A673 (cell line): Measurements from ENCODE around the gene CCDC69.

Source experiments
- EZH2 ChIP-seq: fragments of 200-600 bp; sonication (generic); IDR thresholded peaks from 2 replicates; pipeline ENCODE4 v1.6.1; 2017; ENCODE audit warnings: borderline replicate concordance, low read depth, mild to moderate bottlenecking, mixed read lengths, antibody characterized with exemption, low read length; ENCODE audit not compliant: poor library complexity, severe bottlenecking
- TF ChIP-seq, protein P1 (sequence below): fragments of 300-800, 200-600 bp; sonication (generic); conservative IDR thresholded peaks from 2 replicates; pipeline ENCODE4 v1.5.1; 2017; ENCODE audit warnings: low read depth, mild to moderate bottlenecking, antibody characterized with exemption, low read length, moderate library complexity, mixed read lengths

DNA sequence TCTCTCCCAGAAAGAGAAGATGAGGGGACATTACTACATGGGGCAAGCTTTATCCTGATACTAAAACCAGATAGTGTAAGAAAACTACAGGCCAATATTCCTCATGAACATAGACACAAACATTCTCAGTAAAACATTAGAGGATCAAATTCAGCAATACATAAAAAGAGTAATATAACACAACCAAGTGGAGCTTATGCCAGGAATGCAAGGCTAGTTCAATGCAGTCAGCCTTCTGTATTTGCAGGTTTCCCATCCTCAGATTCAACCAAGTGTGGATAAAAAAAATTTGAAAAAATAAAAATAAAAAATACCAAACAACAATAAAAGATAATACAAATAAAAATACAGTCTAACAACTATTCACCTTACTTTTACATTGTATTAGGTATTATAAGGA, 31.3 kb downstream of the CCDC69 start:
- no peak for TF ChIP-seq EZH2
- TF ChIP-seq, protein P1, sequence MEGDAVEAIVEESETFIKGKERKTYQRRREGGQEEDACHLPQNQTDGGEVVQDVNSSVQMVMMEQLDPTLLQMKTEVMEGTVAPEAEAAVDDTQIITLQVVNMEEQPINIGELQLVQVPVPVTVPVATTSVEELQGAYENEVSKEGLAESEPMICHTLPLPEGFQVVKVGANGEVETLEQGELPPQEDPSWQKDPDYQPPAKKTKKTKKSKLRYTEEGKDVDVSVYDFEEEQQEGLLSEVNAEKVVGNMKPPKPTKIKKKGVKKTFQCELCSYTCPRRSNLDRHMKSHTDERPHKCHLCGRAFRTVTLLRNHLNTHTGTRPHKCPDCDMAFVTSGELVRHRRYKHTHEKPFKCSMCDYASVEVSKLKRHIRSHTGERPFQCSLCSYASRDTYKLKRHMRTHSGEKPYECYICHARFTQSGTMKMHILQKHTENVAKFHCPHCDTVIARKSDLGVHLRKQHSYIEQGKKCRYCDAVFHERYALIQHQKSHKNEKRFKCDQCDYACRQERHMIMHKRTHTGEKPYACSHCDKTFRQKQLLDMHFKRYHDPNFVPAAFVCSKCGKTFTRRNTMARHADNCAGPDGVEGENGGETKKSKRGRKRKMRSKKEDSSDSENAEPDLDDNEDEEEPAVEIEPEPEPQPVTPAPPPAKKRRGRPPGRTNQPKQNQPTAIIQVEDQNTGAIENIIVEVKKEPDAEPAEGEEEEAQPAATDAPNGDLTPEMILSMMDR: no peak
